ENCODE results near the gene COL8A2. TPM values are rescaled to one million over a fixed set of nuclear protein-coding genes. Genes with fewer than 3 reads are reported as not detected.

The COL8A2 gene
- polyA plus RNA-seq, 6 donors from 2014 or later = 0.10 to 0.25 (median 0.19) TPM; not detected in 3

DNA sequence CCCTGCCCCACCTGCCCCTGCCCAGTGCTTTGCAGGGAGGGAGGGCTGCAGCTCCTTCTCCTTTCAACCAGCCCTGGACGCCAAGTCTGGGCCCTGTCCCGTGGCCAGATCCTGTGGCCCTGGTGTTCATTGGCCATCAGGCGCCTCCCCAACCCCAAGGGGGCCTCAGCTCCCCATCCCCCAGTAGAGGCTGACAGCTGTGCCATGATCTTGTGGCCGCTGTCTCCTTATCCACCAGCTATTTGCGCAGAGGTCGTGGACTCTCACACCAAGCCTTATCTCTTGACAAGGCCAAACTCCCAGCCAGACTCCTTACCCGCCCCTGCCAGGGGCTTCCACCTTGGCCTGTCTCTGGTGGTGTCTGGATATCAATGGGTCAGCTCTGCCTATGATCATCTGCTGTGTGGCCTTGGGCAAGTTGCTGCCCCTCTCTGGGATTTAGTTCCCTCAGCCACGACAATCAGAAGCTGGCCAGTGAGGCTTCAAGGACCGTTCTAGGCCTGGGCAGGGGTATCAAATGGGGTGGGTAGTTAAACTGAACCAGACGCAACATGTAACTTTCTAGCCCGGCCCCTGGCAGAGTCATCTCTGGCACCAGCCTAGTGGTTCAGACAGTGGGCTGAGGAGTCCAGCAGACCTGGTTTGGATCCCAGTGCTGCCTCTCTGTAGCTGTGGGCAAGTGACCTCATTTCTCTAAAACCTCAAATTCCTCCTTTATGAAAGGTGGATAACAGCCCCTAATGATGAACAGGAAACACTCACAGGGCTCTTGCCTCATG, 3.3 kb upstream of the COL8A2 start:
- Mint-ChIP-seq H3K36me3 (no peaks in the 10 kb centered on the region), H3K27ac (peak overlapping the region in 1 of 6 donors; percentile 47), H3K4me1 (peaks cover 26 to 27% (median 27%) of the 10 kb centered on the region in 3 donors), H3K4me3 (peak overlapping the region in 1 of 8 donors; percentile 59), H3K9me3 (peaks cover 0 to 1% (median 0%) of the 10 kb centered on the region in 7 donors), H3K27me3 (peaks cover 3 to 31% (median 24%) of the 10 kb centered on the region in 3 donors)
- DNase-seq = no peak
- ATAC-seq (ENCODE audit: low read depth in 2 of 2) = no peak

- Mint-ChIP-seq H3K27me3 (peaks cover 4 to 43% (median 36%) of the 10 kb centered on the region in 3 donors), H3K9me3 (peaks cover 0 to 1% (median 0%) of the 10 kb centered on the region in 7 donors), H3K4me1 (peaks cover 36 to 40% (median 37%) of the 10 kb centered on the region in 3 donors), H3K4me3 (no peak overlapping the region), H3K27ac (no peak overlapping the region), H3K36me3 (no peaks in the 10 kb centered on the region)
- no peak for DNase-seq
- no peak for ATAC-seq (ENCODE audit: low read depth in 2 of 2)
Observed at GRCh38 chr1:36126797-36127500, 1.9 kb upstream of the COL8A2 start.

DNA sequence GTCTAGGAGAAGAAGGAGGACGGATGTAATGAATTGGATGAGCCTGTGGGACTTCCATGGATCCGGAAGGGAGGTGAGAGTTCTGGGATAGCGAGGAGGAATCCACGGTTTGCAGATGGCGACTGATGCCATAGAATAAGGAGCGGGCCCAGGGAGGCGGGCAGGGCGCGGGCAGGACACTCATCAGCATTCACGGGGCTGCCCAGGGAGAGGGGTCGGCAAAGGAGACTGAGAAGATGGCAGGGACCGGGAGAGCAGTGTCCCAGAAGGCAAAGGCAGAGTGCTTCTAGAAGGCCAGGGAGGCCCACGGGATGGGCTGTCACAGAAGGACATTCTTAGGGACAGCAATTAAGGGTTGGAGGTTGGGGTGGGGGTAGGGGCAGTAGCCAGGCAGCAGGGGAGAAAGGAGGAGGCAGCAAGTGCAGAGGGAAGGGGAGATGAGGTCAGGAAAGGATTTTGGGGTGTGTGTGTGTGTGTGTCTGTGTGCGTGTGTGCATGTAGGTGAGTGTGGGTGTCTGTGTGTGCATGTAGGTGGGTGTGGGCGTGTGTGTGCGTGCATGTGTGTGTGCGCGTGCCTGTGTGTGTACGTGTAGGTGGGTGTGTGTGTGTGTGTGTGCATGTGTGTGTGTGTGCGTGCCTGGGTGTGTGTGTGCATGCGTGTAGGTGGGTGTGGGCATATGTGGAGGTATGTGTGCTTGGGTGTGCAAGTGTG, 1.1 kb upstream of the COL8A2 start:
- Mint-ChIP-seq H3K9me3 (peaks cover 0 to 1% (median 0%) of the 10 kb centered on the region in 7 donors), H3K4me3 (peak overlapping the region; percentile 55 to 87 (median 72)), H3K4me1 (peaks cover 36 to 45% (median 37%) of the 10 kb centered on the region in 3 donors), H3K27me3 (peaks cover 4 to 43% (median 39%) of the 10 kb centered on the region in 3 donors), H3K36me3 (no peaks in the 10 kb centered on the region), H3K27ac (peak overlapping the region in 2 of 6 donors; percentile 20 to 92)
- DNase-seq = no peak
- ATAC-seq (ENCODE audit: low read depth in 2 of 2) = no peak

GRCh38 chr1:36124404-36125128, 456 bp downstream of the COL8A2 start:
- ATAC-seq (ENCODE audit: low read depth in 2 of 2) = no peak
- H3K36me3 Mint-ChIP-seq = no peaks in the 10 kb centered on the region
- peaks cover 0 to 1% (median 0%) of the 10 kb centered on the region in 7 donors for H3K9me3 Mint-ChIP-seq
- peaks cover 36 to 45% (median 37%) of the 10 kb centered on the region in 3 donors for H3K4me1 Mint-ChIP-seq
- peak overlapping the region in 2 of 6 donors; percentile 3 to 92 for H3K27ac Mint-ChIP-seq
- peak overlapping the region; percentile 66 to 86 (median 80) for H3K4me3 Mint-ChIP-seq
- H3K27me3 Mint-ChIP-seq = peaks cover 4 to 43% (median 39%) of the 10 kb centered on the region in 3 donors
- no peak for DNase-seq

DNA sequence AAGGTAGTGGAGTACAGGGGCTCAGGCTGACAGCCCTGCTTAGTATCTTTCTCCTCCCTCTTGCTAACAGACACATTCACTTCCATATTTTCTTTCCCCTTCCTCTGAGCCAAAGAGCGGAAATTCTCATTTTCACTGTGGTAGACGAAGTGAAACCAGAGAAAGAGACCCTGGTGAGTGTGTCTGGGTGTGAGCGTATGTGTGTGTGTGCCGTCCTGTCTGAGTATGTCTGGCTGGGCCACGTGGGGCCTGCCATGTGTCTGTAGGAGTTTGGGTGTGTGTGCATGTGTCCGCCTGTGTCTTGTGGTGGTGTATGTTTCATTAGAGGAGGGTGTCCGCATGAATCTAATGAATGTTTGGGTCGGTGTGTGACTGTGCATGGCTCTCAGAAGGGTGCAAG, 1.7 kb downstream of the COL8A2 start:
- Mint-ChIP-seq H3K27ac (peak overlapping the region; percentile 2 to 91 (median 72)), H3K27me3 (peaks cover 4 to 43% (median 39%) of the 10 kb centered on the region in 3 donors), H3K9me3 (peaks cover 0 to under 1% (median 0%) of the 10 kb centered on the region in 7 donors), H3K4me1 (peaks cover 36 to 45% (median 37%) of the 10 kb centered on the region in 3 donors), H3K36me3 (no peaks in the 10 kb centered on the region), H3K4me3 (peak overlapping the region; percentile 45 to 85 (median 73))
- DNase-seq (peak; percentile 67), ATAC-seq (ENCODE audit: low read depth in 2 of 2) (peak; percentile 89 to 93)

GRCh38 chr1:36122062-36123030, 2.7 kb downstream of the COL8A2 start:
- H3K36me3 Mint-ChIP-seq = no peaks in the 10 kb centered on the region
- peaks cover 4 to 43% (median 39%) of the 10 kb centered on the region in 3 donors for H3K27me3 Mint-ChIP-seq
- peak overlapping the region in 7 of 8 donors; percentile 1 to 84 (median 49) for H3K4me3 Mint-ChIP-seq
- no peak for ATAC-seq (ENCODE audit: low read depth in 2 of 2)
- peaks cover 36 to 45% (median 37%) of the 10 kb centered on the region in 3 donors for H3K4me1 Mint-ChIP-seq
- H3K9me3 Mint-ChIP-seq = no peaks in the 10 kb centered on the region
- H3K27ac Mint-ChIP-seq = peak overlapping the region in 4 of 6 donors; percentile 58 to 91 (median 72)
- no peak for DNase-seq

GRCh38 chr1:36119456-36119855, 5.6 kb downstream of the COL8A2 start:
- no peaks in the 10 kb centered on the region for H3K36me3 Mint-ChIP-seq
- ATAC-seq (ENCODE audit: low read depth in 2 of 2) = no peak

GRCh38 chr1:36118447-36119204, 6.4 kb downstream of the COL8A2 start:
- H3K4me3 Mint-ChIP-seq = no peak overlapping the region
- DNase-seq (no peak), ATAC-seq (ENCODE audit: low read depth in 2 of 2) (no peak)
- peaks cover 12 to 22% (median 17%) of the 10 kb centered on the region in 3 donors for H3K4me1 Mint-ChIP-seq
- no peak overlapping the region for H3K27ac Mint-ChIP-seq
- peaks cover 4 to 22% (median 18%) of the 10 kb centered on the region in 3 donors for H3K27me3 Mint-ChIP-seq
- H3K36me3 Mint-ChIP-seq = no peaks in the 10 kb centered on the region
- no peaks in the 10 kb centered on the region for H3K9me3 Mint-ChIP-seq

More at GRCh38 chr1:36119456-36119855, 5.6 kb downstream of the COL8A2 start:
- no peak for DNase-seq
- H3K27ac Mint-ChIP-seq = no peak overlapping the region
- H3K27me3 Mint-ChIP-seq = peaks cover 4 to 26% (median 23%) of the 10 kb centered on the region in 3 donors
- H3K9me3 Mint-ChIP-seq = no peaks in the 10 kb centered on the region
- H3K4me3 Mint-ChIP-seq = no peak overlapping the region
- H3K4me1 Mint-ChIP-seq = peaks cover 20 to 30% (median 21%) of the 10 kb centered on the region in 3 donors

- no peak for DNase-seq
- H3K4me3 Mint-ChIP-seq = no peak overlapping the region
- no peaks in the 10 kb centered on the region for H3K36me3 Mint-ChIP-seq
- no peak for ATAC-seq (ENCODE audit: low read depth in 2 of 2)
- peaks cover 0 to 8% (median 3%) of the 10 kb centered on the region in 3 donors for H3K27me3 Mint-ChIP-seq
- no peaks in the 10 kb centered on the region for H3K9me3 Mint-ChIP-seq
- H3K27ac Mint-ChIP-seq = peak overlapping the region in 1 of 6 donors; percentile 40
- H3K4me1 Mint-ChIP-seq = peaks cover 0 to 5% (median 4%) of the 10 kb centered on the region in 3 donors
Observed at GRCh38 chr1:36116901-36117300, 8.1 kb downstream of the COL8A2 start.

- Mint-ChIP-seq H3K4me1 (peaks cover 0 to 8% (median 3%) of the 10 kb centered on the region in 3 donors), H3K36me3 (no peaks in the 10 kb centered on the region), H3K27me3 (peaks cover 0 to 8% (median 0%) of the 10 kb centered on the region in 3 donors), H3K27ac (no peak overlapping the region), H3K4me3 (peak overlapping the region in 1 of 8 donors; percentile 43), H3K9me3 (no peaks in the 10 kb centered on the region)
- DNase-seq (no peak), ATAC-seq (ENCODE audit: low read depth in 2 of 2) (no peak)
Observed at GRCh38 chr1:36115931-36116330, 9.1 kb downstream of the COL8A2 start.

DNA sequence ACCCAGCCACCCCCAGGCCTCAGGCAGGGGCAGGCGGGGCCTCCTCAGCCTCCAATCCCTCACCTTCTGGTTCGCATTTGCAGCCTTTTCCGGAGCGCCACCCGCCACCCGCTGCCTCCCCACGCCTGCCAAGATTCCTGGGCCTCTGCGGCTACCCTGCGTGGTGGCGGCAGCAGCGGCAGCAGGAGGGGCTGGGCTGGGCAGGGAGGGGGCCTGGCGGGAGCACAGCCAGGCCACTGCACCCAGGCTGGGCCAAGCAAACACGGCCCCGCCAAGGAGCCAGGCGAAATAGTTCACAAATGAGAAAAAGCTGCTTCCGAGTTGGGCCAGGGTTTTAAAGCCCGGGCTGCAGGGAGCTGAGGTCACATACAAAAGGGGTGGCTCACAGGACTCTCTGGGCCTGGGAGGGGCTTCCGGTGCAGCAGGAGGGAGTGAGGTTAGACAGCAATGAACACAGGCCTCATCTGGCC, 9.8 kb downstream of the COL8A2 start:
- Mint-ChIP-seq H3K4me1 (peaks cover 0 to 8% (median 3%) of the 10 kb centered on the region in 3 donors), H3K27me3 (peaks cover 0 to 8% (median 0%) of the 10 kb centered on the region in 3 donors), H3K9me3 (no peaks in the 10 kb centered on the region), H3K36me3 (no peaks in the 10 kb centered on the region), H3K27ac (no peak overlapping the region), H3K4me3 (no peak overlapping the region)
- DNase-seq = no peak
- no peak for ATAC-seq (ENCODE audit: low read depth in 2 of 2)

Data from naive B cell (primary cell).